ELR (cell line): ENCODE data around the gene DHCR7.
"Not testable (repeated sequence)": the region's sequence is repeated elsewhere in the genome, so short reads cannot be mapped to it uniquely, and the experiment has no call there.

Source experiments
- DNase-seq: peaks from one replicate; pipeline ENCODE4 v3.0.0-alpha.2; 2015; ENCODE audit warnings: low read depth

The DHCR7 gene

GRCh38 chr11:71437879-71438278 is 10.3 kb downstream of the DHCR7 start:
- no peak for DNase-seq

GRCh38 chr11:71437399-71437798 is 10.8 kb downstream of the DHCR7 start:
- DNase-seq = no peak

GRCh38 chr11:71436861-71437260 is 11.3 kb downstream of the DHCR7 start:
- DNase-seq = no peak

- no peak for DNase-seq
These were observed 12.8 kb downstream of the DHCR7 start for GRCh38 chr11:71435278-71435951.

GRCh38 chr11:71434576-71435130 is 13.5 kb downstream of the DHCR7 start:
- no peak for DNase-seq

- no peak for DNase-seq
These were observed 14.3 kb downstream of the DHCR7 start for GRCh38 chr11:71433648-71434450.

- DNase-seq = no peak
These were observed 15.2 kb downstream of the DHCR7 start for GRCh38 chr11:71432761-71433647.

GRCh38 chr11:71431271-71431670 is 16.9 kb downstream of the DHCR7 start:
- DNase-seq = no peak

- DNase-seq = no peak
These were observed 18.0 kb downstream of the DHCR7 start for GRCh38 chr11:71430166-71430565.

GRCh38 chr11:71429701-71430100 is 18.5 kb downstream of the DHCR7 start:
- DNase-seq = no peak

- DNase-seq = no peak
These were observed 19.2 kb downstream of the DHCR7 start for GRCh38 chr11:71428861-71429435.

- peak; percentile 12 for DNase-seq
These were observed 21.8 kb downstream of the DHCR7 start for GRCh38 chr11:71426413-71426812.

GRCh38 chr11:71425860-71426259 is 22.3 kb downstream of the DHCR7 start:
- DNase-seq = no peak

GRCh38 chr11:71425409-71425808 is 22.8 kb downstream of the DHCR7 start:
- DNase-seq = peak; percentile 5

GRCh38 chr11:71423181-71423790 is 24.9 kb downstream of the DHCR7 start:
- DNase-seq = no peak

GRCh38 chr11:71422318-71422717 is 25.9 kb downstream of the DHCR7 start:
- not testable (repeated sequence) for DNase-seq

- DNase-seq = no peak
These were observed 26.7 kb downstream of the DHCR7 start for GRCh38 chr11:71421392-71421950.

GRCh38 chr11:71420455-71421241 is 27.5 kb downstream of the DHCR7 start:
- DNase-seq = peak; percentile 53

- DNase-seq = no peak
These were observed 29.6 kb downstream of the DHCR7 start for GRCh38 chr11:71418643-71419042.

- no peak for DNase-seq
These were observed 33.5 kb downstream of the DHCR7 start for GRCh38 chr11:71414645-71415044.
